Panc1 (cell line): Measurements from ENCODE around the gene THBS1.

ENCODE experiments used
- POLR2AphosphoS5 ChIP-seq: IDR thresholded peaks from 2 replicates; pipeline ENCODE4 v1.6.1; 2012; ENCODE audit warnings: mild to moderate bottlenecking, low read depth, low read length, moderate library complexity
- REST ChIP-seq, 2 experiments: IDR thresholded peaks; 2 replicates each; pipeline ENCODE4 v1.6.1; 2011 to 2012; ENCODE audit warnings: low read depth in 2 of 2, control low read depth in 1 of 2, low read length in 1 of 2, mild to moderate bottlenecking in 1 of 2, moderate library complexity in 1 of 2; ENCODE audit not compliant: insufficient read depth in 1 of 2
- TF ChIP-seq, protein P1 (sequence below): fragments of 450-650 bp; IDR thresholded peaks from 2 replicates; pipeline ENCODE4 v1.5.1; 2017; ENCODE audit warnings: mild to moderate bottlenecking

DNA sequence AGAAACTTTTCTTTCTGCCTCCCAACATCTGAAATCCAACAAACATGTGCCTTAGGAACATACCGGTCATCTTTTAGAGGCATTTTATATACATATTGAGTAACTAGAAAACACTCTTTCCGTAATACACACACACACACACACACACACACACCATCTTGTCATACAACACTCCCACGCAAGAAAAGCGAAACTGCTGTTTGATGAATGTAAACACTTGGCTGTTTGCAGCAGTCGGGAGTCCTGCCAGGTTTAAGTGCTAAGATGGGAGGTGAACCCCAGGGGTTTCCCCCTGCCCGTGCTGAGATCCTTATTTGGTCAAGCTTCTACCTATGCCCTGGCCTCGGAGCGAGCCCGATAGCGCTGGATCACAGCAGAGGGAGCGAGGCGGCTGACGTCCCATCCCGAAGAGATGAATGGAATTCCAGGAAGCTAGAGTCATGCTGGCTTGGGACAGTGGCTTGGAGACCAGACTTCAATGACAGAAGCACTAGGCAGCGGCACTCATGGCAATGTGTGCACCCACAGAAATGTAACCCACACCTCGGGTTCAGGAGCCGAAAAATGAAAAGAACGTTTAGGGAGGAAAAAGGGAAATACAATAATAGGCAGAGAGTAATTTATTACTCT is 1.3 kb upstream of the THBS1 start:
- TF ChIP-seq, protein P1, sequence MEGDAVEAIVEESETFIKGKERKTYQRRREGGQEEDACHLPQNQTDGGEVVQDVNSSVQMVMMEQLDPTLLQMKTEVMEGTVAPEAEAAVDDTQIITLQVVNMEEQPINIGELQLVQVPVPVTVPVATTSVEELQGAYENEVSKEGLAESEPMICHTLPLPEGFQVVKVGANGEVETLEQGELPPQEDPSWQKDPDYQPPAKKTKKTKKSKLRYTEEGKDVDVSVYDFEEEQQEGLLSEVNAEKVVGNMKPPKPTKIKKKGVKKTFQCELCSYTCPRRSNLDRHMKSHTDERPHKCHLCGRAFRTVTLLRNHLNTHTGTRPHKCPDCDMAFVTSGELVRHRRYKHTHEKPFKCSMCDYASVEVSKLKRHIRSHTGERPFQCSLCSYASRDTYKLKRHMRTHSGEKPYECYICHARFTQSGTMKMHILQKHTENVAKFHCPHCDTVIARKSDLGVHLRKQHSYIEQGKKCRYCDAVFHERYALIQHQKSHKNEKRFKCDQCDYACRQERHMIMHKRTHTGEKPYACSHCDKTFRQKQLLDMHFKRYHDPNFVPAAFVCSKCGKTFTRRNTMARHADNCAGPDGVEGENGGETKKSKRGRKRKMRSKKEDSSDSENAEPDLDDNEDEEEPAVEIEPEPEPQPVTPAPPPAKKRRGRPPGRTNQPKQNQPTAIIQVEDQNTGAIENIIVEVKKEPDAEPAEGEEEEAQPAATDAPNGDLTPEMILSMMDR: no peak
- TF ChIP-seq POLR2AphosphoS5 (no peak), REST (IDR thresholded peaks at IDR 0.05; ENCODE audit: insufficient read depth in 1 of 2, low read depth in 2 of 2, low read length in 1 of 2) (no peak)
